Suprapubic skin (tissue), 3 donors: ENCODE results near the gene ZEB2.

Experiments
- CTCF ChIP-seq, 2 donors: fragments of 200-600 bp in 1 of 2; fragments of 450-650 bp in 1 of 2; sonication (generic) in 1 of 2; IDR thresholded peaks; one replicate each; pipeline ENCODE4 v1.5.1; 2016 to 2019; ENCODE audit warnings: antibody characterized with exemption in 2 of 2, mild to moderate bottlenecking in 1 of 2, moderate library complexity in 1 of 2
- POLR2AphosphoS5 ChIP-seq, 3 donors: sonication (generic); formaldehyde crosslinking; IDR thresholded peaks; one replicate each; pipeline ENCODE4 v1.6.1; 2017; ENCODE audit warnings: antibody characterized with exemption in 3 of 3

- TF ChIP-seq CTCF (IDR thresholded peaks at IDR 0.05) (no peak), POLR2AphosphoS5 (IDR thresholded peaks at IDR 0.05) (no peak)
These were observed 71.4 kb downstream of the ZEB2 start for GRCh38 chr2:144448389-144449027.
